GM19025 (cell line): Measurements from ENCODE around the gene MAML2.
"Not testable (repeated sequence)": the region's sequence is repeated elsewhere in the genome, so short reads cannot be mapped to it uniquely, and the experiment has no call there.

Experiments used
- ATAC-seq: cut with Tn5 transposase; IDR thresholded peaks from one replicate; pipeline ENCODE4 v1.9.1; 2021; ENCODE audit warnings: mild to moderate bottlenecking, low read depth, moderate library complexity; ENCODE audit not compliant: unreplicated experiment

The MAML2 gene

DNA sequence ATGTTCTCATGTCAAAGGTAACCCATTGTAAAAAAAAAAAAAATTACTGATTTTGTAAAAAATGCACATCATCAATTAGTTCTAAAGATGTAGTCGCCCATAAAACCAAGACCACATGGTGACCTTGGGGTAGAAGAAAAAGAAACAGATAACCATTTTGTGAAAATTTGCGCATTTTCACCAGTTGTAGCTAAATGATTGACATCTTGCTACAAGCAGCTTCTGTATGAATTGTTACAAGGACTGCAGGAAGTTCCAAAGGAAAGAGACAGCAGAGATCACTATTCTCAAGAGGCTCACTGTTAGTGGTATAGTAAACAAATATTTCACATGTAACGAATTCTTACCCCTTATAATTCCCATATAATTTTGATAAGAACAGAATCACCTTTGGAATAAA is 48.7 kb downstream of the MAML2 start:
- no peak for ATAC-seq

DNA sequence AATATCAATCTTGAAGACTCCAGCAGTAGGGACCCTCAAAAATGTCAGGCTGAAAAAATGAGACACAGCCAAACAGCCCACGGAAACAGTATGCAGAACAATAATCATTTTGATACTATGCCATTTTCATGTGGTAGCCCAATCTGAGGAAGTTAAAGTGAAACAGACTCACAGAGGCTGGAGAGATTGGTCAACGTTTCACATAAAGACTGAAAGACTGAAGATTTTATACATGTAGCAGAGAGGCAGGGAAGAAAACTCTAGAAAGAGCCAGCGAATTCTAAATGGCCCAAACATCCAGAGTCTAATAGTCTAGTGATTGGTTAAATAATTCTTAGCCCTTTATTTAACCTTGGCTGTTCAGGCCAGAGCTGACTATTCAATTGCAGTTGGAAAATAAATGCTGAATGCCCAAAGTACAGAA is 49.4 kb downstream of the MAML2 start:
- peak; percentile 91 for ATAC-seq

DNA sequence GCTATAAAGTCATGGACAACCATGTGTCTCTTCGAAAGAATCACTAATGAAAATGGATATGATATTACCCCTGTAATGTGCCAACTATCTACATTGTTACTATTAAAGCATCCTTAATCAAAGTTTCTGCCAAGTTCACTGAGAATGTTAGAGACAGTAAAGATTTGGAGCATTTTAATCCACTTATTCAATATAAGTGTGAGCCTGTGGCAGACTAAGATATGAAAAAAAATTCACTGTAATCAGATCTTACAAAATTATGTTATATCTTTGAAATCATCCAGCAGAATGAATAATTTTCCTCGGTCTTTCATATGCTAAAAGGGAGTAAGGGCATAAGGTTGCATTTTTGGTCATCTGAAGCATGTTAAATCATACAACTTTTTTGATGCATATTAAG is 49.9 kb downstream of the MAML2 start:
- ATAC-seq, result no peak

DNA sequence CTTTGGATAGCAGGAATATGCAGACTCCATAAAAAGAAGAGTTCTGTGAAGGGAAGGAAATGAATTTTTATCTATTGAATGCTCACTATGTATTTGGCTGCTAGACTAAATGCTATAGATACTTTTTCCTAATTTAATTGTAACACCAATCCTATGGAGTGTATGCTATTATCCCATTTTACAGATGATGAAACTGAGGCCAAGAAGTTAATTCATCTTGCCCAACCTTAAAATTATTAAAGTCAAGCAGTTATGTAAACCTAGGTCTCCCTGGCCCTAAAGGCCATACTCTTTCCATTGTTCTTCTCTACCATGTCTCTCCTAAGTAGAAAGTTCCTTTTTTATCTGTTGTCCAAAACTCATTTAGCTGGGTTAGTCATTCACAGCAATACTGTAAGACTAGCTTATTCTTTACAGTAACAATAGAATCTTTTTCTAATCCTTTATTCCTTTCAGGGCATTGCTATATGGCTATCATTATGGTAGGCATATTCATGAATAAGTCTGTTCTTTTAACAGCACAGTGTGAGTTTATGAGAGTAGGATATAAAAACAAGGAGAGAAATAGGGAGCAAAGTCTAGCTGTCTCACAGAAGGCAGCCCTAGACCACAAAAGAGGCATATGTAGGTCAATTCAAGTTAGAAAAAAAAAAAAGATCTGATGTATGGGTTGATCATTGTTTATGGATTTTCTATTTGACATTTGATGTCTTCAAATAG is 50.5 kb downstream of the MAML2 start:
- ATAC-seq, result no peak

DNA sequence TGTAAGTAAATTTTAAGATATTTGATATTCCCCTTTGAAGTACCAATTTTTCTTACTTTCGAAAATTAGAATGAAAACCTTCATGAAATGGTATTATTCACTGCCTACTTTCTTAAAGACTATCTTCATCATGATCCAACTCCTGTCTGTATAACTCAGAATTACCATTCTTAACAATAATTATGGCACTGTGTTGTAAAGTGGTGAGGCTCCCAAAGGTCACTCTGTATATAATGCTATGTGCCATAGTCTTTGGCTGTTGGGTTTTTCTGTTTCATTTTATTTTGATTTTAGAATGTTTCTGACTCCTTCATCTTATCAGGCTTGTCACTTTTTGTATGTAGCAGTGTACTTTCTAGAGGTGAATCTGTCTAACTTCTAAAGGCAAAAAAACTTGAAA is 52.4 kb downstream of the MAML2 start:
- no peak for ATAC-seq

DNA sequence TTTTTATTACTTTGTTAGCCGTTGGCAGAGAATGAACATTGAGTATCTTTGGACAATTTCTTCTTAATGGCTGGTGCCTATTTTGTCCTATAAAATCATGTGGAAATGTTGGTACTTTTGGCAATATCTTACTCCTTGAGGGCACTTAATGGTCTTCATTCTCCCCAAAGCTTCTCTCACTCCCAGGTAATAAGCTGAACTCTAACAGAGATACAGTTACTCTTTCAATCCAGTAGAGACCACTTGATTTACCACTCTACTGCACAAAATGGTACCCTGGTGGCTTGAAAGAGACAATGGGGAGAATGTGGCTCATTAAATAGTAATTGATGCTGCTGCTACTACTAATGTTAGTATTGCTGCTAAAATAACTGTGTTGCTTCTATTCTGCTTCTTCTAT is 53.0 kb downstream of the MAML2 start:
- ATAC-seq, result no peak

DNA sequence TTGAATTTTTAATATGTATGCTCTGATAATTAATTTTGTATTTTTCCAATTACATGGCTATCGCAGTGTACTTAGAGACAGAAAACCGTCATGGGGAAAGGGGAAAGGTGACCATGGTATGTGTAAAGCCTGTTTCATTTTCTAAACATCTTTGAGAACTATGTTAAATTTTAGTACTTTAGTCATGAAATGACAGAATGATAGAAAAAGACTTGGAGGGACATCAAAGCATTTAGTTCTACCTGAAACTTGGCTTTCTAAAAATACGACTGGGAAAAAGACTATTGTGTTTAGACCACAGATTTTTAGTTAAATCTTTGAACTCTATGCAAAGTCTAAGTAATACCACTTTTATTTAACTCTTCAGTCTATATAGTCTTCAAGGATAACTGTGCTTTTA is 54.1 kb downstream of the MAML2 start:
- no peak for ATAC-seq

DNA sequence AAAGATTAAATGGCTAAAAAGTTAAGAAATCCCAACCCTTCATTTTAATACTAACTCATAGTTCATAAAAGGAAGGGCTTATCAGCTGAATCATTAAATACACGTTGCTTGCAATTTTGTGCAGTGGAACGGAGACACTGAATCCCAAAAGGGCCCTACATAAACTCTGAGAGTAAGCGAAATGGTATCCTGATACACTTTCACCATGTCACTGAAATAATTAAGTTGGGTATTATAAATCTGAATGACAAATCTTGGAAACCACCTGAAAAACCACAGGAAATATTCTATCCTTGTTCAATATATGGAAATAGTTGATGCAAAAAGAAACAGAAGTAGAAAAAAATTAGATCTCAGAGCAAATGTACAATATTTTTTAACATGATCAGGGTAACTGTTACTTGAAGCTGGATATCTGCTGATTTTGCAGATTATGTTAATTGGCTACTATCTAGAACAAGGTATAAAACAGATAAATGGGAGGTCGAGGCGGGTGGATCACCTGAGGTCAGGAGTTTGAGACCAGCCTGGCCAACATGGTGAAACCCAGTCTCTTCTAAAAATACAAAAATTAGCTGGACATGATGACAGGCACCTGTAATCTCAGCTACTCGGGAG is 55.1 kb downstream of the MAML2 start:
- ATAC-seq, result no peak

DNA sequence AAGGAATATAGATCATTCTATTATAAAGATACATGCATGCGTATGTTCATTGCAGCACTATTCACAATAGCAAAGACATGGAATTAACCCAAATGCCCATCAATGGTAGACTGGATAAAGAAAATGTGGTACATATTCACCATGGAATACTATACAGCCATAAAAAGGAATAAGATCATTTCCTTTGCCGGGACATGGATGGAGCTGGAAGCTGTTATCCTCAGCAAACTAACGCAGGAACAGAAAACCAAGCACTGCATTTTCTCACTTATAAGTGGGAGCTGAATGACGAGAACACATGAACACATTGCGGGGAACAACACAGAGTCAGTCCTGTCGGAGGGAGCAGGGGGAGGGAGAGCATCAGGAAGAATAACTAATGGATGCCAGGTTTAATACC is 57.0 kb downstream of the MAML2 start:
- not testable (repeated sequence) for ATAC-seq

DNA sequence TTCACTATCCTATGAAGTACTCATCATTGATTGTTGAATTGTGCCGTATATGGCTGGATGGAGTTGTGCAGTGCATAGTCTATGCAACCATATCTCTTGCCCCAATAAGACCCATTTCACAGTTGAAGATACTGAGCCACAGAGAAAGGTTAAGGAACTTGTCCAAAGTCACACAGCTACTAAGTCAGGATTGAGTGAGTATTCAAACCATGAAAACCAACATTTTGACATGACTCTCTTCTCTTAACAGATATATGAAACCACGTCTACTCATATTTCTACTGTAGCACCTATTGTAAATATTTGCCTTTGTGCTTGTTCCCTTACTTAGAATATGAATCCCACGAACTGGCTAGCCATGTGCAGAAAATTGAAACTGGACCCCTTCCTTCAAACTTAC is 58.1 kb downstream of the MAML2 start:
- ATAC-seq, result no peak

DNA sequence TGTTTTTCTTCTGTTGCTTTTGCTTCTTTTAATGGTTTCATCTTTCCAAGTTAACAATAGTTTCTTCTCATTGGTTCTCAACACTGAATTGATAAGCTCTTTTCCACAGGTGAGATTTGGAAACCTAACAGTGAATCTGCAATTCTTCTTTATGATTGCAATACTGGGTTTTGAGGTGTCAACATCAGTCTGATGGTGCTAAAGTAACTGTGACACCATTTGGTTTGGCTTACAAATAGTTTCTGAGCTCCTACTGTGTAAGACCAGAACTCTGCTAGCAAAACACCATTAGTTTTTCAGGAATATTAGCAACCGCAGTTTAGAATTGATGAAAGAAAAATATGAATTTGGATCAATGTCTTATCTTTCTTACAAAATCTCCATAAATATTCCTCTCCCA is 58.6 kb downstream of the MAML2 start:
- ATAC-seq, result no peak

DNA sequence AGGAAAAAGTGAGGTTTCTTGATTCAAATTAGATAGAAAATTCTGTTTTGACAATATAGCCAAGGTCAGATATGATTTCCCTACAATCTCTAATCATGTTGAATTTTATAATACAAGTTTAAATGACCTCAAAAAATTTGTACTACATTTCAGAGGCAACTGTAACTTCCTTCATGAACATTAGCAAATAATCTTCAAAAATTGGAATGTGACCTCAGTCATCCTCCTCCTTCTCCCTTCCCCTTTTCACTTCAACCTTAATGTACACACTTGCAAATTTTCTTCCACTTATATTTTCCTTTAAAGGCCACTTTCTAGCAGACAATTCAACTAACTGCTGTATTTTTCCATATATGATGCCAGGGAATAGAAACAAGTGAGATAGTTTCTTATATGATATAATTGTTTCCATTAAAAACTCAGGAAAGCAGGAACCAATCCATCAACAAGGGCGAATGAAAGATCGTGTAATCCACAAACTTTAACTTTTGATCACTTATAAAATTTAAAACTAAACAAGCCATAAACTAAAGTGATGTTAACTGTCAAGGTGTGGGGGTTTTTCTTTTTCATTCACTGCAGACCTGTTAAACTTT is 60.3 kb downstream of the MAML2 start:
- no peak for ATAC-seq

DNA sequence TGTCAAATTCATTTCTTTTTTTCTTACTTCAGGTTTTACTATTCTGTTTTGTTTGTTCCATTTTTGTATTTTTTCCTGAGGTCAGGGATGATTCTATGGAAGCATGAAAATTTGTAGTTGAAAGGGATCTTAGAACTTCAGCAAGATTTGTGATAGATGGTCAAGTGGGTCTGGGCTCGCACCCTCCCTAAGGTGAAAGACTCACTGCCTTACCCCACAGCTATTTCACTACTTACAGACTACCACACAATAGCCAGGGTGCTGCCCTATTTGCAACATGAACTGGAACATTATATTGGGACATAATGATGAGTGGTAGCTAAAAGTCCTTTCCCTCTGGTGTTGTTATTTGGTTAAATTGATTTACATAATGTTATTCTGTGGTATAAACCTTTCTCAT is 62.6 kb downstream of the MAML2 start:
- ATAC-seq, result no peak

DNA sequence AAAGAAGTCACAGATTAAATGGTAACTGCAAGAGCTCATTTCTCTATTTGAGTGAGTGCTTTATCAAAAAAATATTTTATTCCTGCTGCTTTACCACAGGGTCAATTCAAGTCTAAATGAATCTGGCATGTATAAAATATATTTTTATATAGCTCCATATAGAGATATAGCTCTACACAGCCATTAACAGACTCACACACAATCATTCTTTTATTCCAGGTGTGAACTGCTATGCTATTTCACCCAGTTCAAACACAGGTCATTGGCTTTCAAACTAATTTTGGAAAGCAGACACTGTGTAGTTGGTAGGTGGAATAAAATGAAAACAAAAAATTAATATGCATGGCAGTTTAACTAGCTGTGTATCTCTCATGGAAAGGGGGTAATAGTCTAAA is 63.1 kb downstream of the MAML2 start:
- ATAC-seq, result no peak

DNA sequence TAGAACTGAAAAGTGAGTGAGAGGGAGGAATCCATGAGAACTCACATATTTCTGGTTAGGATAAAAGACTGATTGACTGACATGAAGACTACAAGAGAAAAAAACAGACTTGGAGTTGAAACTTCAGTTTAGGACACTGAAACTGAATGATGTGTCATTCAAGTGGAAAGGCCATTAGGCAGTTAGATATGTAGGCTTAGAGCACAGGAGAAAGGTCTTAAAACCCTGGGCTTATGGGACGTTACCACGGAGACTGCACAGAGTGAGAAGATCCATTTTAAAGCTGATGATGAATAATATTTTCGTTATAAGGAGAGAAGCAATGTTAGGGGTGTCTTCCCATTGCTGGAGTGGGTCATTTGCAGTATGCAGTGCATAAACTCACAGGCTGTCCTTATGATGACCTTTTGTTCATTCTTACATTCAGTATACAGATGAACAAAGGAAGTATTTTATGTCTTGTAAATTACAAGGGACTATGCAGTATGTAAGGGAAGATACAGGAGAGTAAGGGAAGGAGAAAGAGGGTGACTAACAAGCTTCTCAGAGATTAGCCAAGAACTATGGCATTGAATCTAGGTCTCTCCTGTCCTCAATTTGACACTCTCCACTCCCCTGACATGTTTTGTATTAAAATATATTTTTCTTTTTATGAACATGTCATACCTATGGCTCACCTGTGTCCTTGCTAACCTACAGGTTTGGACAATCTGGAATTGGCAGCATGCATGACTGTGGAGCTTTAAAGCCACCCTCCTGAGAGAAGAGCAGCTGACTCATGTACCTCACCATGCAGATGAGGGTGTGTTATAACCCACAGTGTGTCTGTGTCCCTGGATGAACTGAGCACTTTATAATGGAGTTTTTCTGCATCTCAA is 63.7 kb downstream of the MAML2 start:
- ATAC-seq, result no peak

DNA sequence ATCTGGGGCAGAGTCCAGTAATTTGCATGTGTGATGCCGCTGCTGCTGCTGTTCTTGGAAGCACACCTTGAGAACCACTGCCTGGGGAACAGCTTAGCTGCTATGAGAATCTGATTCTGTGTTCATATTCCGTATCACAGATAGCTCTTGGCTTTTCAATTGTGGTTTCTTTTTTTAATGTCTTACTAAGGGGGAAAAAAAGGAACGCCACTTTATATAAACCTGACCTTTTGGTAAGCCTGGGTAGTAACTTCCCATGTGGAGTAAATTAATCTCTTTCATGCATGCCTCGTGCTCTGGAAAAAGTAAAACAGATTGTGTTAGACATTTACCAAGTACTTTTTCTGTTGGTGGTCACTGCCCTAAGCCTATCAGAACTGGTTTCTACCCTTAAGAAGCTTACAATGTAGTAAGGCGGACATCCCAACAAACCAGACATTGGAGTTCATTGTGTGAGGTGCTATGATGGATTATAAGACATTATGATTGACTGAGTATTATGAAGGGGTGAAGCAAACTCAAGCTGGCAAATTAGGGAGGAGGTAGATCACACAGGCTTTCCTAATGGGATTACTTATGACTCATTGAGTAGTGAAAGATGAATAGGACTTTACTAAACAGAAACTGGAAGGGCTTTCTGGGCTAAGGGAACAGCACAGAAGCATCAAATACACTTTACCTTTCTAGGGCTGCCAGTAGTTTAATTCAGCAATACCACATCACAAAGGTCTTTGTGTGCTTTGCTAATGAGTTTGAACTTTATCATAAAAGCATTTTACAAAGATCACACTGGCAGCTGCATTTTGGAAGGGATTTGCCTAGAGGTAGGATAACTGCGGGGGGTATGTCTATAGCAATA is 64.7 kb downstream of the MAML2 start:
- no peak for ATAC-seq

DNA sequence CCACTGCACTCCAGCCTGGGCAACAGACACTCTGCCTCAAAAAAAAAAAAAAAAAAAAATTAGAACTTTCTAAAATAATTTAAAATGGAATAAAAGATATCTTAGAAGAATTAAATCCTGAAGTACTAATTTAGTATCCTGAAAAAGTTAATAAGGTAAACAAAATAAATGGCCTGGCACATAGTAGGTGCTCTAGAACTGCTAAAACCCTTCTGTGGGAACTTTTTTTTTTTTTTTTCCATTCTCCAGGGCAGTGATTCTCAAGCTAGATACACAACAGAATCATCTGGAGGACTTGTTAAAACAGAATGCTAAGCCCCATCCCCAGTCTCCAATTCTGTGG is 65.3 kb downstream of the MAML2 start:
- no peak for ATAC-seq

DNA sequence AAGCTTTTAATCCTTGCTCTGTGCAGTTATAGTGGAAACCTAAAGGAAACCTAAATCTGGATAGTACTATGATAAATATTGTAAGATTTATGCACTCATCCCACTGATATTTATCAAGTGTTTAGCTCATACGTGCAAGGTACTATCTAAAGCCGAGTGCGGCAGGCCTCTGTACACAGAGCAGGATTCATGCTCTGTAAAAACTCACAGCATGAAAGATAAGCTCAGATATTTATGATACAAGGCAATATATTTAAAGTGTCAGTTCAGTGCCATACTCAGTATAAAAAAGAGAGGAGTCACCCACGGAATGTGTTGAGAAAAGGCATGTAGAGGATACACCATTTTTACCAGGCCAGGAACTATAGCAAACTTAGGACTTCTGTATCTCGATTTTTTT is 66.2 kb downstream of the MAML2 start:
- no peak for ATAC-seq

DNA sequence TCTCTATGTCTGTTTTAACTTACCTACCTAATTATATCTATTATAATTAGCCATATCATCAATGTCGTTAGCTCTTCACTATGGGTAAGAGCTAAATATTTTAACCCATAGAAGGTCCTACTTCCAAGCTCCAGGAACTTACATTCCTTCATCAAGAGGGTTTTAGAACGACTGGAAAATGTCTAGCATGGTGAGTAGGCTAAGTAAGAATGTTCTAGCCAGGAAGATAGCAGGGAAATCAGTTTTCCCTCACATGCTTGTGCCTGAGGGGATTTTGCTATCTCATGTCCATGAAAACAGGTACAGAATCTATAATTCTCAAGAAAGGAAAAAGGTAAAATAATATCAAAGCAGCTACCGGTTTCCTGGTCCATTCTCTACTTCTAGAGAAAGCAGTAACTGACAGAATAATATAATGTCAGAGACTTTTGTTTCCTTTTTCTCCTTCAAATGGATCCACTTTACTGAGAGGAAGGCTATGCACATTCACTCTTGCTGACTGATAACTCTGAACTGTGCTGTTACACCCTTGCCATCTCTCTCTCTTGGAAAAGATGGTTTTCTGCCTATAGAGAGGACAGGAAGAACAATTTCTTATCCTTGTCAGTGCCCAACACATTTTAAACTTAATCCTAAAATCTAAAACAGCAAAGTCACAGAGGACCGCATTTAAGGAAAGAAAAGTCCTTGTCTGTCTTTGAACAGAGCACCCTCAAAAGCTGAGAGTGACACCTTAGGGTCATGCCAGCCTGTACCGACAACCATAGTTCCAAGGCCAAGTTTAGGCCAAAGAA is 67.0 kb downstream of the MAML2 start:
- ATAC-seq, result no peak

DNA sequence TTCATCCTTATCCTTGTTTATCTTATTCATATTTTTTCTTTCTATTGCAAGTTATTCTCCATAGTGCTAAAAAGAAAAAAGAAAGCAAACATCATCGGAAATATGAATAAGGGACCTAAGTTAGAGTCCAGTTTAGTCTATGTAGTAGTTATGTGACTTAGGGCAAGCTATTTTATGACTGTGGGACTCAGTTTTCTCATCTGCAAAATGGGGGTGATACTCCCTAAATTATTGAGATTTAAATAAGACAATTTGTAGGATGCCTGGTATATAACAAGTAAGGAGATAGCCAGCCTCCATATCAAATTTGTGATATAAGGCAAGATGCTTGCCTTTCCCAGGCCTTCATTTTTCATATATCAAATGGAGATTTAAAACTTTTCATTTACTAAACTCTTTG is 69.5 kb downstream of the MAML2 start:
- ATAC-seq, result no peak
